Measurements from ENCODE around the gene ZFX.

DNA sequence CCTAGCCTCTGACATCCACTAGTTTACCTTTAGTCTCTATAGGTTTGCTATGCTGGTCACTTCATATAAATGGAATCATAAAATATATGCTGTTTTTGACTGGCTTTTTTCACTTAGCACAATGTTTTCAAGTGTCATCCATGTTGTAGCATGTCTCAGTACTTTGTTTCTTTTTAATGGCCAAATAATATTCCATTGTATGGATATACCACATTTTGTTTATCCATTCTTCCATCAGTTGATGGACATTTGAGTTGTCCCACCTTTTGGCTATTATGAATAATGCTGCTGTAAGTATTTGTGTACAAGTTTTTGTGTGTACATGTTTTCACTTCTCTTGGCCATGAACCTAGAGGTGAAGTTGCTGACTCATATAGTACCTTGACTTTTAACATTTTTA is 75.7 kb downstream of the ZFX start:
- TF ChIP-seq CTCF (conservative IDR thresholded peaks at IDR 0.05; ENCODE audit: low read length) = no peak
- TF ChIP-seq EZH2phosphoT487 (IDR thresholded peaks at IDR 0.05; ENCODE audit: borderline replicate concordance) = no peak

All from Loucy (cell line).